ENCODE measurements around the gene PLPPR1.
"Not testable (repeated sequence)": the region's sequence is repeated elsewhere in the genome, so short reads cannot be mapped to it uniquely, and the experiment has no call there.

The PLPPR1 gene

GRCh38 chr9:101254733-101255433 lies 226.4 kb downstream of the PLPPR1 start:
- Mint-ChIP-seq H3K27ac (no peak overlapping the region), H3K4me1 (no peaks in the 10 kb centered on the region), H3K4me3 (no peak overlapping the region), H3K9me3 (no peaks in the 10 kb centered on the region), H3K27me3 (no peaks in the 10 kb centered on the region), H3K36me3 (no peaks in the 10 kb centered on the region)

GRCh38 chr9:101264727-101265126 lies 236.2 kb downstream of the PLPPR1 start:
- H3K9me3 Mint-ChIP-seq, result no peaks in the 10 kb centered on the region
- H3K4me3 Mint-ChIP-seq, result no peak overlapping the region
- no peaks in the 10 kb centered on the region for H3K4me1 Mint-ChIP-seq
- no peak overlapping the region for H3K27ac Mint-ChIP-seq
- no peaks in the 10 kb centered on the region for H3K36me3 Mint-ChIP-seq
- H3K27me3 Mint-ChIP-seq, result peaks cover 3% of the 10 kb centered on the region

- Mint-ChIP-seq H3K4me1 (no peaks in the 10 kb centered on the region), H3K27me3 (peaks cover 8% of the 10 kb centered on the region)
Observed at GRCh38 chr9:101265261-101265660, 236.7 kb downstream of the PLPPR1 start.

GRCh38 chr9:101268426-101268825 lies 239.9 kb downstream of the PLPPR1 start:
- peaks cover 14% of the 10 kb centered on the region for H3K27me3 Mint-ChIP-seq
- no peak overlapping the region for H3K27ac Mint-ChIP-seq
- no peaks in the 10 kb centered on the region for H3K36me3 Mint-ChIP-seq
- no peak overlapping the region for H3K4me3 Mint-ChIP-seq
- H3K9me3 Mint-ChIP-seq, result no peaks in the 10 kb centered on the region
- H3K4me1 Mint-ChIP-seq, result no peaks in the 10 kb centered on the region

More at GRCh38 chr9:101265261-101265660, 236.7 kb downstream of the PLPPR1 start:
- Mint-ChIP-seq H3K4me3 (no peak overlapping the region), H3K9me3 (no peaks in the 10 kb centered on the region), H3K27ac (no peak overlapping the region), H3K36me3 (no peaks in the 10 kb centered on the region)

GRCh38 chr9:101269591-101270283 lies 241.2 kb downstream of the PLPPR1 start:
- Mint-ChIP-seq H3K4me1 (no peaks in the 10 kb centered on the region), H3K9me3 (no peaks in the 10 kb centered on the region), H3K4me3 (no peak overlapping the region), H3K27ac (no peak overlapping the region), H3K36me3 (no peaks in the 10 kb centered on the region), H3K27me3 (peaks cover 16% of the 10 kb centered on the region)

- H3K4me3 Mint-ChIP-seq, result no peak overlapping the region
- H3K4me1 Mint-ChIP-seq, result no peaks in the 10 kb centered on the region
- no peak overlapping the region for H3K27ac Mint-ChIP-seq
- H3K27me3 Mint-ChIP-seq, result peaks cover 17% of the 10 kb centered on the region
- no peaks in the 10 kb centered on the region for H3K9me3 Mint-ChIP-seq
- no peaks in the 10 kb centered on the region for H3K36me3 Mint-ChIP-seq
Observed at GRCh38 chr9:101270302-101270701, 241.8 kb downstream of the PLPPR1 start.

- H3K27ac Mint-ChIP-seq, result no peak overlapping the region
- H3K4me3 Mint-ChIP-seq, result no peak overlapping the region
- no peaks in the 10 kb centered on the region for H3K9me3 Mint-ChIP-seq
- H3K36me3 Mint-ChIP-seq, result no peaks in the 10 kb centered on the region
- peaks cover 17% of the 10 kb centered on the region for H3K27me3 Mint-ChIP-seq
- no peaks in the 10 kb centered on the region for H3K4me1 Mint-ChIP-seq
Observed at GRCh38 chr9:101271102-101271501, 242.6 kb downstream of the PLPPR1 start.

- no peak overlapping the region for H3K27ac Mint-ChIP-seq
- H3K36me3 Mint-ChIP-seq, result no peaks in the 10 kb centered on the region
- no peak overlapping the region for H3K4me3 Mint-ChIP-seq
- no peaks in the 10 kb centered on the region for H3K4me1 Mint-ChIP-seq
- H3K9me3 Mint-ChIP-seq, result no peaks in the 10 kb centered on the region
- H3K27me3 Mint-ChIP-seq, result peaks cover 23% of the 10 kb centered on the region
Observed at GRCh38 chr9:101274971-101275768, 246.6 kb downstream of the PLPPR1 start.

GRCh38 chr9:101275769-101276250 lies 247.3 kb downstream of the PLPPR1 start:
- no peaks in the 10 kb centered on the region for H3K9me3 Mint-ChIP-seq
- H3K4me1 Mint-ChIP-seq, result no peaks in the 10 kb centered on the region
- H3K4me3 Mint-ChIP-seq, result no peak overlapping the region

GRCh38 chr9:101291043-101291442 lies 262.5 kb downstream of the PLPPR1 start:
- H3K4me3 Mint-ChIP-seq, H3K4me1 Mint-ChIP-seq, H3K36me3 Mint-ChIP-seq, H3K27me3 Mint-ChIP-seq, H3K9me3 Mint-ChIP-seq, H3K27ac Mint-ChIP-seq: not testable (repeated sequence)

More at GRCh38 chr9:101275769-101276250, 247.3 kb downstream of the PLPPR1 start:
- H3K27ac Mint-ChIP-seq, result no peak overlapping the region
- H3K27me3 Mint-ChIP-seq, result peaks cover 27% of the 10 kb centered on the region
- no peaks in the 10 kb centered on the region for H3K36me3 Mint-ChIP-seq

GRCh38 chr9:101299901-101300300 lies 271.4 kb downstream of the PLPPR1 start:
- no peaks in the 10 kb centered on the region for H3K36me3 Mint-ChIP-seq
- no peak overlapping the region for H3K27ac Mint-ChIP-seq
- H3K4me1 Mint-ChIP-seq, result no peaks in the 10 kb centered on the region
- no peaks in the 10 kb centered on the region for H3K9me3 Mint-ChIP-seq
- H3K4me3 Mint-ChIP-seq, result no peak overlapping the region
- H3K27me3 Mint-ChIP-seq, result no peaks in the 10 kb centered on the region

- no peaks in the 10 kb centered on the region for H3K9me3 Mint-ChIP-seq
- no peaks in the 10 kb centered on the region for H3K36me3 Mint-ChIP-seq
- no peak overlapping the region for H3K27ac Mint-ChIP-seq
- peaks cover 6% of the 10 kb centered on the region for H3K27me3 Mint-ChIP-seq
- H3K4me1 Mint-ChIP-seq, result no peaks in the 10 kb centered on the region
- no peak overlapping the region for H3K4me3 Mint-ChIP-seq
Observed at GRCh38 chr9:101307051-101307450, 278.5 kb downstream of the PLPPR1 start.

- H3K4me3 Mint-ChIP-seq, result no peak overlapping the region
- no peak overlapping the region for H3K27ac Mint-ChIP-seq
- H3K36me3 Mint-ChIP-seq, result no peaks in the 10 kb centered on the region
- H3K9me3 Mint-ChIP-seq, result no peaks in the 10 kb centered on the region
- no peaks in the 10 kb centered on the region for H3K4me1 Mint-ChIP-seq
- peaks cover 6% of the 10 kb centered on the region for H3K27me3 Mint-ChIP-seq
Observed at GRCh38 chr9:101307524-101308213, 279.1 kb downstream of the PLPPR1 start.

- H3K4me3 Mint-ChIP-seq, result no peak overlapping the region
- no peaks in the 10 kb centered on the region for H3K36me3 Mint-ChIP-seq
- peaks cover 6% of the 10 kb centered on the region for H3K27me3 Mint-ChIP-seq
- no peaks in the 10 kb centered on the region for H3K4me1 Mint-ChIP-seq
- peak overlapping the region; percentile 37 for H3K27ac Mint-ChIP-seq
- no peaks in the 10 kb centered on the region for H3K9me3 Mint-ChIP-seq
Observed at GRCh38 chr9:101309139-101309538, 280.6 kb downstream of the PLPPR1 start.

GRCh38 chr9:101311191-101311590 lies 282.7 kb downstream of the PLPPR1 start:
- Mint-ChIP-seq H3K36me3 (no peaks in the 10 kb centered on the region), H3K27me3 (peaks cover 6% of the 10 kb centered on the region), H3K9me3 (no peaks in the 10 kb centered on the region)

More at GRCh38 chr9:101311191-101311590, 282.7 kb downstream of the PLPPR1 start:
- no peak overlapping the region for H3K27ac Mint-ChIP-seq
- no peak overlapping the region for H3K4me3 Mint-ChIP-seq
- H3K4me1 Mint-ChIP-seq, result no peaks in the 10 kb centered on the region
